Cerebellar cortex (tissue), 1 donor: Measurements from ENCODE around the gene TSPAN6.

Source experiments
- DNase-seq: peaks from one replicate; pipeline ENCODE4 v3.0.0-alpha.2; 2015; ENCODE audit warnings: low spot score

TSPAN6 gene

DNA sequence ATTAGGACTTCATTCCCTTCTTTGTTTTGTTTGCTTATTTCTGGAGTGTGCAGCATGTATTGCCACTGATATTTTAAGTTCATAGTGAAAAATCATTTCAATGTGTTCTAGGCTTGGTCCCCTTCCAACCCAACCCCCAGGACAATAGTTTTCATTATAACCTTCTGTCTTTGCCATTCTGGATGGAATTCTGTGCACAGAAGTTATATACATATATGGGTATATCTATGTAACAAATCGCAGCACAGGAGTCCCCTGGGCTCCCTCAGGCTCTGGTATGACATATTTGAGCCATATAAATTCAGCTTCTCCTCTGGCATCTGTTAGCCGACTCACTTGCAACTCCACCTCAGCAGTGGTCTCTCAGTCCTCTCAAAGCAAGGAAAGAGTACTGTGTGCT, 52.0 kb downstream of the TSPAN6 start, which contains the start of gene TNMD:
TSS of gene TNMD (plus strand) at position 326 of the 400 bp plus-strand sequence. CDS start 83 bp downstream, outside the sequence.
- DNase-seq: no peak
